ENCODE data around the gene STRADA.

GRCh38 chr17:63685578-63685977, 56.0 kb downstream of the STRADA start:
- TF ChIP-seq CTCF (IDR thresholded peaks at IDR 0.05) (no peak), POLR2A (IDR thresholded peaks at IDR 0.05) (no peak)

Data from gastroesophageal sphincter (tissue), 3 donors.